DMS114 treated with DMSO at 0.1 percent for 48 hours (cell line): ENCODE data around the gene BEND3.
"Not testable (repeated sequence)": the region's sequence is repeated elsewhere in the genome, so short reads cannot be mapped to it uniquely, and the experiment has no call there.

ENCODE experiments used
- DNase-seq: peaks from one replicate; lab custom pipeline; 2025; ENCODE audit not compliant: unreplicated experiment; lab: John Stamatoyannopoulos, UW

Gene BEND3

GRCh38 chr6:107121964-107122495 lies 6.7 kb upstream of the BEND3 start:
- no peak for DNase-seq

- DNase-seq: no peak
These were observed 6.0 kb upstream of the BEND3 start for GRCh38 chr6:107121266-107121665.

GRCh38 chr6:107120404-107120803 lies 5.1 kb upstream of the BEND3 start:
- DNase-seq: no peak

GRCh38 chr6:107118976-107119375 lies 3.7 kb upstream of the BEND3 start:
- DNase-seq: no peak

- not testable (repeated sequence) for DNase-seq
These were observed 3.2 kb upstream of the BEND3 start for GRCh38 chr6:107118540-107118939.

- no peak for DNase-seq
These were observed 1.6 kb upstream of the BEND3 start for GRCh38 chr6:107116931-107117330.

GRCh38 chr6:107116328-107116892 lies 1.1 kb upstream of the BEND3 start:
- DNase-seq: peak; percentile 64

GRCh38 chr6:107115695-107116327 lies 496 bp upstream of the BEND3 start:
- no peak for DNase-seq

- peak; percentile 46 for DNase-seq
These were observed 946 bp downstream of the BEND3 start for GRCh38 chr6:107114213-107114925.

GRCh38 chr6:107110200-107110599 lies 5.1 kb downstream of the BEND3 start:
- DNase-seq: no peak

- DNase-seq: no peak
These were observed 7.0 kb downstream of the BEND3 start for GRCh38 chr6:107108201-107108890.

- no peak for DNase-seq
These were observed 7.5 kb downstream of the BEND3 start for GRCh38 chr6:107107791-107108190.

- DNase-seq: no peak
These were observed 9.2 kb downstream of the BEND3 start for GRCh38 chr6:107106165-107106564.

GRCh38 chr6:107105511-107106116 lies 9.7 kb downstream of the BEND3 start:
- DNase-seq: no peak

GRCh38 chr6:107103082-107103481 lies 12.2 kb downstream of the BEND3 start:
- DNase-seq: no peak

GRCh38 chr6:107102414-107102805 lies 12.9 kb downstream of the BEND3 start:
- no peak for DNase-seq

GRCh38 chr6:107101686-107102413 lies 13.5 kb downstream of the BEND3 start:
- no peak for DNase-seq

GRCh38 chr6:107101211-107101610 lies 14.1 kb downstream of the BEND3 start:
- no peak for DNase-seq

- no peak for DNase-seq
These were observed 16.6 kb downstream of the BEND3 start for GRCh38 chr6:107098436-107099307.

- DNase-seq: not testable (repeated sequence)
These were observed 30.9 kb downstream of the BEND3 start for GRCh38 chr6:107084459-107084858.
